ENCODE measurements around the gene PPP1R26.

PPP1R26 gene

DNA sequence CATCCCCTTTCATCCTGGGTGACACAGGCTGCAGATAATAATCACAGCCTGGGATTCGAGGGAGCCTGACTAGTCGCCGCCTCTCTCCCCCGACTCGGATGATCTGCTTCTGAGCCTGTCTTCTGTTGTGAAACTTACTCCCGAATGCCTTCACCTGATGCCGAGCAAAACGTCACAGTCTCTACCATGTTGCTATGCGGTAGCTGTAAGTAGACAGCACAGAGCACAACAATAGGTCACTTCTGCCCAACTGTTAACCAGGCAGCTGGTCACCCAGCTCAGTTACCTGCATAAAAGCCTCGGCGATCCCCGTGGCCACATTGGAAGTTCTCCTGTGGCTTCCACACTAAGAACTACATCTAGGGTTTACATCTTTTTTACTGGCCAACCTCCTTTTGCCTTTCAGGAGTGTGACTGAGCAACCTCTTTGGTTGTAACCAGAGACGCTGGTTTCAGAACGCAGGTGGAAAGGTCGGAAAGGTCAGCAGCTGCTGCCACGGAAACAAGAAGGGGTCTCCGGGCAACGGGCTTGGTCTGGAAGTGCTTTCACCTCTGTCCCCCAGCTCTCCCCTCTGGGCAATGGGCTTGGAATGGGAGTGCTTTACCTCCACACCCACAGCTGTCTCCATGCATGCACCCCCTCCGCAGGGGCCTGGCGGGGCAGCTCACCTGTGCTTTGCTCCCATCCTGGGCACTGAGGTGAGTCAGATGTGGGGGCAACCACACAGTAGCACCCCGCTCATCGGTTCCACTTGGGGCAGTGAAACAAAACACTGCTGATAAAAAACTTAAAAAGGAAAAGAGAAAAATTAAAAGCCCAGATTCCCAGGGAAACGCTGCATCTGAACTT, 7.6 kb upstream of the PPP1R26 start:
- TF ChIP-seq, protein P1, sequence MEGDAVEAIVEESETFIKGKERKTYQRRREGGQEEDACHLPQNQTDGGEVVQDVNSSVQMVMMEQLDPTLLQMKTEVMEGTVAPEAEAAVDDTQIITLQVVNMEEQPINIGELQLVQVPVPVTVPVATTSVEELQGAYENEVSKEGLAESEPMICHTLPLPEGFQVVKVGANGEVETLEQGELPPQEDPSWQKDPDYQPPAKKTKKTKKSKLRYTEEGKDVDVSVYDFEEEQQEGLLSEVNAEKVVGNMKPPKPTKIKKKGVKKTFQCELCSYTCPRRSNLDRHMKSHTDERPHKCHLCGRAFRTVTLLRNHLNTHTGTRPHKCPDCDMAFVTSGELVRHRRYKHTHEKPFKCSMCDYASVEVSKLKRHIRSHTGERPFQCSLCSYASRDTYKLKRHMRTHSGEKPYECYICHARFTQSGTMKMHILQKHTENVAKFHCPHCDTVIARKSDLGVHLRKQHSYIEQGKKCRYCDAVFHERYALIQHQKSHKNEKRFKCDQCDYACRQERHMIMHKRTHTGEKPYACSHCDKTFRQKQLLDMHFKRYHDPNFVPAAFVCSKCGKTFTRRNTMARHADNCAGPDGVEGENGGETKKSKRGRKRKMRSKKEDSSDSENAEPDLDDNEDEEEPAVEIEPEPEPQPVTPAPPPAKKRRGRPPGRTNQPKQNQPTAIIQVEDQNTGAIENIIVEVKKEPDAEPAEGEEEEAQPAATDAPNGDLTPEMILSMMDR (IDR thresholded peaks at IDR 0.05; ENCODE audit: insufficient read depth, low read depth, low read length, missing control alignments), result no peak
- no peak for DNase-seq (ENCODE audit: low read depth)
- H3K4me3 ChIP-seq (ENCODE audit: low read depth, low read length), result no peak overlapping the region

DNA sequence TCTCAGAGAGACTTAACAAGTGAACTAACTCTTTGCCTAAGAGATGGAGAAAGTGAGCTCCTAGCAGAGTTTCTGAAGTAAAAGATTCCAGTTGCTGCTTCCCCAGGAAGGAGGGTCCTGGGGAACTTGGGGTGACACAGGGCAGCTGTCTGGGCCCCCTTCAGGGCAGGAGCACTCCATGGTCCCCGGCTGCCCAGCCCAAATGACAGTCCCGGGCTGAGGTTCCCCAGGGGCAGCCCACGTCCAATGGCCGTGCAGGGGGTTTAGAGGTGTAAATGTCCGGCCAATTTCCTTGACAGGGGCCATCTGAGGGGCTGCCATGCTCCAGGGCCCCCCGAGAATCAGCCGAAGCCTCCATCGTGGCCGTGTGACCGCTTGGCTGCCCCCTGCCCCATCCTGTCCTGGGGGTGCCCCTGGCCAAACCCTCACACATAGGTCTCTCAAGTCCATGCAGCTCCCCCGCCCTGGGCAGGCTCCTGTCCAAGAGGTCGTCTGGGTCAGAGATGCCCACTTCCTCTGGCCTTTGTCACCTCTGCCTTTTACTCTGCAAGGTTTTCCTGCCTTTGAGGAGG, 5.5 kb upstream of the PPP1R26 start:
- DNase-seq (ENCODE audit: low read depth), result no peak
- TF ChIP-seq, protein P1 (IDR thresholded peaks at IDR 0.05; ENCODE audit: insufficient read depth, low read depth, low read length, missing control alignments), result no peak
- H3K4me3 ChIP-seq (ENCODE audit: low read depth, low read length), result no peak overlapping the region

DNA sequence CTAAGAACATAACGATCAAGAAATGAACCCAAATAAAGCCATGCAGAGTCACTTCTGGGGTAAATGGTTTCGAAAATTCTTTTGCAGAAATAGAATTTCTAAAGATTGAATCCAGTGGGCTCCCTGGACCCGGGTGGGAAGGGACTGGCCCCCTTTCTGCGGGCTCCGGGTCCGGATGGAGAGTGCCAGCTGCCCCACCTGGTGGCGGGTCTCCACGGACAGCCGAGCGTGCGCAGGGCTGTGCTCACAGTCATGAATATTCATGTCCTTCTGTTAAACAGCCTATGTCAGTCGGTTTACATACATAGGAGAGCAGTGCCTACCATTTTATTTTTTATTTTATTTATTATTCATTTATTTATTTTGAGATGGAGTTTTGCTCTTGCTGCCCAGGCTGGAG, 4.7 kb upstream of the PPP1R26 start:
- TF ChIP-seq, protein P1 (IDR thresholded peaks at IDR 0.05; ENCODE audit: insufficient read depth, low read depth, low read length, missing control alignments), result peak; percentile 37
- H3K4me3 ChIP-seq (ENCODE audit: low read depth, low read length), result no peak overlapping the region
- DNase-seq (ENCODE audit: low read depth), result peak; percentile 17

DNA sequence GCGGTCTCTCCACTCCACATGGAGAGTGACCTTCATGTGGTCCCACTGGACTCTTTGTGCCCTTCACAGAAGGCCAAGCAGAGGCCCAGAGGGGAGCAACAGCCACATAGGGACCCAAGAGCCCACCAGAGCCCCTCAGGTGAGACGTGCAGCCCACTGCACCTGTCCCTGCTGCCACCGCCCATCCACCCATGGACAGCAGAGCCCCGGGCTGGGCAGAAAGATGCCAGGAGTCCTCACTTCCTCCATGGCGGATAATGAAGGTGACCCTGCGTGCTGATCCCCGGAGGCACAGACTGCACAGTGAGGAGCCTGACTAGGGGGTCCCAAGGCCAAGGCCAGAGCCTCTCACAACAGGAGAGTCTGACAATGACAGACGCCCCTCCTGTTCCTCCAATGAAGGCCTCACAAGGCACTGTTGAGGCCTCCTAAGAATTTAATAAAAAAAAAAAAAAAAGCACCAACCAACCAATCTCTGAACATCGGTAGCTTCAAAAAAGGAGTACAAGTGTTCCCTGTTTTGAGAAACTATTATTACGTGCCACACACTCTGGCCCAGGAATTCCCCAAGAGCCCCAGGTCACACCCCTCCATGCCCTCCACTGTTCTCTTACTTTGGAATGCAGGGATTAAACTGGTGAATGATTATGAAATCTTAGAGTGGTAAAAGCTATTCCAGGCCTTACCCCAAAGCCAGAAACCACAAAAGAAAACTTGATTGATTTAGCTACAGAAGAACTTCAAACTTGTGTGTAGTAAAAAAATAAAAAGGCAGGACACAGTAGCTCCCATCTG, 2.8 kb upstream of the PPP1R26 start:
- no peak overlapping the region for H3K4me3 ChIP-seq (ENCODE audit: low read depth, low read length)
- TF ChIP-seq, protein P1 (IDR thresholded peaks at IDR 0.05; ENCODE audit: insufficient read depth, low read depth, low read length, missing control alignments), result no peak
- no peak for DNase-seq (ENCODE audit: low read depth)

DNA sequence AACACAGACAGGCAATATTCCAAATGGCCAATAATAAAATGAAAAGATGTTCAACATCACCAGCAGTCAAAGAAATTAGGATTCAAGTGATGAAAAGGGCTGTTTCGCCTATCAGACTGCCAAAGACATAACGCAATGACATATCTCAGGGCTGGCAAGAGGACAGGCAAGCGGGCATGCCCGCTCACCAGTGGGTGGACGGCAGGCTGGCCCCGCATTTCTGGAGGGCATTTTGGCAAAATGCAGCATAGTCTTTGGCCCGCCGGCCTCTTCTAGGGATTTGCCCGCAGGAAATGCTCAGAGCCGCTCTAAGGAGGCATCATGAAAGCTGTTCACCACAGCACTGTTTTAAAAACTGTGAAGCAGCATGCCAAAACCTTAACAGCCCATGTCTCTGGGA, 1.4 kb upstream of the PPP1R26 start:
- no peak for DNase-seq (ENCODE audit: low read depth)
- TF ChIP-seq, protein P1 (IDR thresholded peaks at IDR 0.05; ENCODE audit: insufficient read depth, low read depth, low read length, missing control alignments), result no peak
- H3K4me3 ChIP-seq (ENCODE audit: low read depth, low read length), result no peak overlapping the region

DNA sequence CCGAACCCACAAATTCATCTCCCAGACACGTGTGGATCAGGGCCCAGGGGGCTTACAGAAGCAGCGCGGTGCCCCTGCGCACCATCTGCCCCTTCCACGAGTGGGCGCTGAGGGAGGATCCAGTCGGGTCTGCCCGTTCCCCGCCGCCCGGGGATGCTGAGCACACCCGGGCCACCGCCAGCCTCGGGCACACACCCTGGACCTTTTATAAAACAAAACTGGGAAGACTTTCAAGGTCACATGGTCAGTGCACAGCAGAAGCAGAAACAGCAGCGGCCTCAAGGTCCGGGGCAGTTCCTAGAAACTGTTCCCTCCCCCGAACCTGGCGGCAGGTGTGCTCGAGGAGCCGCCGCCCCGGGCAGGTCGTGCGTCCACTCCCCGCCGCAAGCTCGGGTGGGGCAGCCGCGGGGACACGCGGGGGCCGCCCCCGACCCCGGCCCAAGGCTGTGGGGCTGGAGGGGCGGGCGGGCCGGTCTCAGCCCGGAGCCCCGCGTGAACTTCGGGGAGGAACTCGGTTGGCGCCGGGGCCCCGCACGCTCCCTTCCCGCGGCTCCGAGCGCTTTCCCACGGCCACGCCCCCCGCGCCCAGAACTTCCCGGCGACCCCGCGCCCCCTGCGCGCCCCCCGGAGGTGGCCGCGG, 633 bp upstream of the PPP1R26 start:
- TF ChIP-seq, protein P1 (IDR thresholded peaks at IDR 0.05; ENCODE audit: insufficient read depth, low read depth, low read length, missing control alignments), result no peak
- H3K4me3 ChIP-seq (ENCODE audit: low read depth, low read length), result peak overlapping the region; percentile 20; the same call in 1 of the 2 replicates
- DNase-seq (ENCODE audit: low read depth), result no peak
